GM21367 (cell line): ENCODE results near the gene SMIM35.

Experiments
- ATAC-seq: cut with Tn5 transposase; IDR thresholded peaks from one replicate; pipeline ENCODE4 v1.9.1; 2021; ENCODE audit not compliant: unreplicated experiment

SMIM35 gene

DNA sequence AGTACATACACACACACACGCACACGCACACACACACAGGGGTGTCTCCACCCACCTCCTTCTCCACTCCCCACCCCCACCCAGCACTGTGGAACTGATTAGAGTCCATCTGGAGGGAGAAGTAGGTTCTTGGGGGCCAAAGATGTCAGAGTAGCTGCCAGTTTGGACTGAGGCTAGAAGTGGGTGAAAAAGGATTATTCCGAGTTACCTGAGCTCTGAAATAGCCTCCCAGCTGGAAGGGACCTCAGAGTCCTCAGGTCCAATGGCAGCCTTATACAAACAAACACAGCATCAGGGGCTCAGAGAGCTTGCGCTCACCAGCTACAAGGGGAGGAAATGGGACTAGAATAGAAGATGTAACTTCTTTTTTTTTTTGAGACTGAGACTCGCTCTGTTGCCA, 79.7 kb downstream of the SMIM35 start:
- ATAC-seq: no peak

DNA sequence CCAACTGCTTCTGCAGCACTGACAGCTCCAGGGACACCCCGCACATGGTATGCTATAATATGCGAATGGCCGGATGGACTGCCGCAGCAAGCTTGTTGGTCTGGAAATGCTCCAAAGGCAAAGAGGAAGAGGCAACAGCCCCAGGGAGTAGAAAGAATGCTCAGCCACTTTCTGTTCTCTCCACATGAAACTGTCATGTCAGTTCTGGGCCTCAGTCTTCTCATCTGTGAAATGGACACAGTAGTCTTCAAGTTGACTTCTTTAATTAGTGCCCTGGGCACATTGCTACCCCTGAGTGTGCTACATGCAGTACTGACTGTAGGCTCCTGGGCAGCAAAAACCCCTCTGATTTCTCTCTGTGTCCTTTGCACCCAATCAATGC, 80.6 kb downstream of the SMIM35 start:
- ATAC-seq: no peak

DNA sequence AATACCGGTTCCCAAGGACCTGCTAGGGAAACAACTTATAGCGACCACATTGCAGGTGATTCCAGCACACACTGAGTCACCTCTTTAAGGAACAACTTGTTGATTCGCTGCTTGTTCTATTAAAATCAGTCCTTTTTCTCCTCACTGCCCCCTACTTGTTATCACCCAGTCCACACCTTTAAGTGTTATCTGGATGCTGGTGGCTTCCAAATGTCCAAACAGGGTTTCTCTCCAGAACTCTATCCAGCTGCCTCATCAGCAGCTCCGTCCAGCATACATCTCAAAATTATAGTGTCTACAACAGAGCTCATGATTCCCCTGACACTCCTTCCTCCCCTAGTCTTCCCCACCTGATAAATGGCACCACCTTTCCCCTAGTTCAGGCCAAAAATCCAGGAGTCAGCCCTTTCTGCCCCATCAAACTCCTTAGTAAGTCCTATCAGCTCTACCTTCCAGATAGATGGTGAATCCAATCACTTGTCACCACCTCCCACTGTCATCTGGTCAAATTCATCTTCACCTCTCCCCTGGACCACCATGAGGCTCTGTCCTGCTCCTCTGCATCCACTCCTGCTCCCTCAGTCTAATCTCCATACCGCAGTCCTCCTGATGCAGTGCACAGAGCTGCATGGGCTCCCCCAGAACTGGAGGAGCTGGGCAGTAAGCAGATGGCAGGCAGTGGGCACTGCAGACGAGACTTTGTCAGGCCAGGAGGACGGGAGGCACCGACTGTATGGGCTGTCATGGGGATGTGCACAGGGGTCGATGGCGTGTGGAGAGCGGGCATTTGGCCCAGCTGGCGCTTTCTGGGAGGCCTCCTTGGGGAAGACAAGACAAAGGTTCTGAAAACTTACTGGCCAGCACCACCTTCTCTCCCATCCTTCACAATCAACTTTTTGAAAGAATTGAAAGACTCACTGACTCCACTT, 81.3 kb downstream of the SMIM35 start:
- no peak for ATAC-seq

DNA sequence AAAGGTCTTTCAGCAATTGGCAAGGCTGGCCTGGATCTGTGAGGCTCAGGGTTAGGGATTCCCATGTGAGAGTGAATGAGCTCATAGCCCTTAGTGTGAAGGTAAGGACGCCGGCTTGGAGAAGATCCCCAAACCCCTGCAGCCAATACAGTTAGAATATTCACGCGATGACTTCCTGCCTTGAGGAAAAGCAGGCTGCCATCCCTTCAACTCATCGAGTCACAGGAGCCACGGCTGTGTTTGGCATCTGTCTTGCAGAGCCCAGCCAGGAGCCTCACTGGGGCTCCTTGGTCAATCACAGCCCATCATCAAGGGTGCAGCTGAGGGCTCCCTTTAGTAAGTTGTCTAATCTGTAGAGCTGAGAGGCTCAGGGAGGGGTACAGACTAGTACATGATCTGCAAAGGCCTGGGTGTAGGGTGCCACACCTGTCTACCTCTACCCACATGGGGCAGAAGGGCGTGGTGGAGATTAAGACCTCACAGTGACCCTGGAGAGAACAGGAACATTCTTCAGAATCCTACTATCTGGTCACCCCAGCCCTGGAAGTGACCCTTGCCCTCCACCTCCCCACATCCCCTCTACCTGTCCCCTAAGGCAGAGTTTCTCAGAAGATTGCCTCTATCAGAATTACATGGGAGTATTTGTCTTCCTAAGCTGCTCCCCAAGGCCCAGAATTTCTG, 82.1 kb downstream of the SMIM35 start:
- ATAC-seq: no peak

DNA sequence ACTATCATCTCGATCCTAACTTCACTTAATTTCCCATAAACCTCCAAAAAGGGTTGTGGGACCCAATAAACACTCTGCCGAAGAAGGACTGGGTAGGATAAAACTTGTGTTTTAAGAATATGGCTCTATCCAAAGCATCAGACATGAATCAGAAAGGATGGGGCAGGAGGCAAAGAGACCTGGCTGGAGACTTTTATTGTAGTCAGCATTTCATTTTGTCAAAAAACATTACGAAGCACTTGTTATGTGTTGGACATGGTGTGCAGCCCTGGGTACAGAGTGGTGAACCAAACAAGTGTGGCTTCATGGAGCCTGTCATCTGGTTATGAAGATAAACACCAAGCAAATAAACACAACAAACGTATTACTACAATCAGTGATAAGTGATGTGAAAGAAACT, 83.3 kb downstream of the SMIM35 start:
- ATAC-seq: no peak

DNA sequence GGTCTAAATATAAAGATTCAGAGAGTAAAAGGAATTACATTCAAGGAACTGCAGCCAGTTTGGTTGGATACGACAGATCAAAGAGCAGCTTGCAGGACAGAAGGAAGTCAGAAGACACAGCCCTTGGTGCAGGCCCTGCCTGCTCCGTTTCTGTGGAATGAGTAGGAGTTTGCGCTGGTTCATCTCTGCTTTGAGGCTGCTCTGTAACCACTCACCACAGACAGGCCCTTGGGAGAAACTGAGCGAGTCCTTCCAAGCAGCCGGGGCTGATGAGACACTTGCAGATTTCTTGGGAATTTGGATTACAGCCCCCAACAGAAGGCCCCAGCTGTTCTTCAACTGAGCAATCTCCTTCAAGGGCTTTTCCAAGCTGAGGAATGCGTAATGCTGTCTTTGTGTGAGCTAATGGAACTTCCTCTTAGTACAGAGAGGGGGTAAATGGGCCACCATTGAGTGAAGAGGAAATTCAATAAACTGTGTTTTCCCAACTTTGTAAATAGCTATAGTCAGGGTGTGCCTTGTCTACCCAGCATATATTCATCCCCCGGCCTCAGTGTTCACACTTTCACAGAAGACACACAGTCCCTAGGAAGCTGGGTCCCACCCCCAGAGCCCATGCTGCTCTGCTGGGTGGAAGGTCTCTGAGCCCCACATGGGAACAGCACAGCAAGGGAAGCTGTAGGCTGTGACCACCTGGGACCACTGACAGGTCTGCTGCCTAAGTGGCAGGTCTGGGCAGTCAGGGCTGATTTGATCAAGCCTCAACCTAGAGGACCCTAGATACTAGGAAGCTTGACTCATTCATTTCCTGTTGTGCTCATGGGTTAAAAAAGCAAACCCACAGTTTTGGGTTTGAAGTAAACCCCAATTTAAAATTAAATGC, 84.0 kb downstream of the SMIM35 start:
- no peak for ATAC-seq

DNA sequence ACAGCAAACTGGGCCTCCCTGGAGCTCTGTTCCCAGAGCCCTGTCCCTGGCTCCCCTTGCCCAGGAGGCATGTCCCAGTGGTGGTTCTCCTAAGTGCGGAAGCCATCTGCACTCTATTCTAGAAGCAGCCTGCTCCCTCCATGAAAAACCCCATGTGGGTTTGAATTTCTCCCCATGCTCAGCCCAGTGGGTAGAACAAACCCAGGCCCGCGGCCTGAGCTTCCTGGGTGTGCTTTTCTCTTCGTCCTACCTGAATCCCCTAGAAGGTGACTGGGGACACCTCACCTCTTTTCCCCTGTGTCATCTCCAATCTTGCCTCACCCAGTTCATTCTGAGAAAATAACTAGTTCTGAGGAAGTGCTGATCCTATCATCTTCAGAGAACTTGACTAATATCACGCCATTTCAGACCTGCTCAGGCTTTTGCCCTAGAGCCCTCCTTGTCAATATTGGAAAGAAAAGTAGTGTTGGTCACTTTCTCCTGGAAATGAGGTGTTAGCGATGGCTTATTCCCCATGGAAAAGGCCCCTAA, 84.7 kb downstream of the SMIM35 start:
- no peak for ATAC-seq

DNA sequence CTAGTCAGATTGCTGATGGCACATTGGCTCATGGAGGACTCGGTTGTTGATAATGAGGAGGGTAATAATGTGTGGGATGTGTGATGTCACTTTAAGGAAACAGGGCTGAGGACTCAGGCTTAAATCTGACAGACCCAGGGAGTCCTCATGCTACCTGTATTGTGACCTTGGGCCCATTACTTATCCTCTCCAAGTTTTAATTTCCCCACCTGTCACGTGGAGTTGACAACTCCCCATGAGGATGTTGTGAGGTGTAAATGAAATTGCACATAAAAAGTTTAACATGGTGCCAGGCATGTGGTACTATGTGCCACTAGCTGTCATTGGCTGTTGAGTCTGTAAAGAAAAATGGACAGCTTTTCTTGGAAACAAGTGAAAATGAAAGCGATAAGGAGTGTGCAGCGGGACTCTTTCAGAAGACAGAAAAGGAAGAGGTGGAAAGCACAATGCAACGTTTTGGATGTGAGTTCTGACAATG, 85.2 kb downstream of the SMIM35 start:
- no peak for ATAC-seq

DNA sequence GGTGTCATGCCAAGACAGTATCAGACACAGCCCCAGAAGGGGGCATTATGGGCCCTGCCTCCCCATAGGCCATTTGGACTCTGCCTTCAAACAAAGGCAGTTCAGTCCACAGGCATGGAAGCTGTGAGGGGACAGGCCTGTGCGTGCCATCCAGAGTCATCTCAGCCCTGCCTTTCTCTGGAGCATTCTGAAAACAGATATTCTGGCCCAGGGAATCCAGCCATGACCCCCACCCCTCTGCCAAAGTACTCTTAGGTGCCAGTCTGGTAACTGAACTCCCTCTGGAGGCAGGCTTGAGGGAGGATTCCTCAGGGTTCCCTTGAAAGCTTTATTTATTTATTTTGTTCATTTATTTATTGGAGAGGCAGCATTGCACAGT, 85.9 kb downstream of the SMIM35 start:
- ATAC-seq: no peak

DNA sequence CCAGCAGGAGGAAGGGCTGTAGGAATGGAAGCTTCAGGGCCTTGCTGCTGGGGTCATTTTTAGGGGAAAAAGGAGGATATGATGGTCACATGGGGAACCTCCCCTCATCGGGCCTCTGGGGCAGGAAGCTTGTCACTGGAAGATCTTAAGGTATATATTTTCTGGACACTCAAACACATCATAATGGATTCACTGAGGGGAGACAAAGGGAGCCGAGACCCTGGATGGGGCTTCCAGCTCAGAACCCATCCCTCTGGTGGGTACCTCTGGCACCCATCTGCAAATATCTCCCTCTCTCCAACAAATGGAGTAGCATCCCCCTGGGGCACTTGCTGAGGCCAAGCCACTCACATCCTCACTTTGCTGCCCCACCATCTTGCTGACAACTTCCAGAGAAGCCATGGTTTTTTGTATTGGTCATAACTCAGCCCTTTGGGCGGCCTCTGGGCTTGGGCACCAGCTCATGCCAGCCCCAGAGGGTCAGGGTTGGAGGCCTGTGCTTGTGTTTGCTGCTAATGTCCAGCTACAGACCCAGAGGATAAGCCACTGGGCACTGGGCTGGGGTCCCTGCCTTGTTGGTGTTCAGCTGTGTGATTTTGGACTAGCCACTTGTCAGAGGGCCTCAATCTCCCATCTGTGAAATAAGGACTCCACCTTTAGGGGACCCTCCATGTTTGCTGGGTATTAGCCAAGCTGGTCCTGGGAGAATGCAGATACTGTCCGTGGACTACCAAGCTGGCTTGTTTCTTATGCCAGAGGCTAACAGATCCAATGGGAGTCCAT, 86.5 kb downstream of the SMIM35 start:
- ATAC-seq: no peak

DNA sequence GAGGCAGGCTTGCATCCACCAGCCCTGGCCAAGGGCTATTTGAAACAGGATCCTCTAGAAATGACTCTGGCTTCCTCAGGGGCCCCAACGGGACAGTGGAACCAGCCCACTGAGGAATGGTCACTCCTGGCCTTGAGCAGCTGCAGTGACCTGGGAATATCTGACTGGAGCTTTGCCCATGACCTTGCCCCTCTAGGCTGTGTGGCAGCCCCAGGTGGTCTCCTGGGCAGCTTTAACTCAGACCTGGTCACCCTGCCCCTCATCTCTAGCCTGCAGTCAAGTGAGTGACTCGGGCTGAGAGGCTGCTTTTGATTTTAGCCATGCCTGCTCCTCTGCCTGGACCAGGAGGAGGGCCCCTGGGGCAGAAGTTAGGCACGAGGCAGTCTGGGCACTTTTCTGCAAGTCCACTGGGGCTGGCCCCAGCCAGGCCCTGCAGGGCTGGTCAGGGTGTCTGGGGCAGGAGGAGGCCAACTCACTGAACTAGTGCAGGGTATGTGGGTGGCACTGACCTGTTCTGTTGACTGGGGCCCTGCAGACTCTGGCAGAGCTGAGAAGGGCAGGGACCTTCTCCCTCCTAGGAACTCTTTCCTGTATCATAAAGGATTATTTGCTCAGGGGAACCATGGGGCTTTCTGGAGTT, 87.3 kb downstream of the SMIM35 start:
- ATAC-seq: no peak

DNA sequence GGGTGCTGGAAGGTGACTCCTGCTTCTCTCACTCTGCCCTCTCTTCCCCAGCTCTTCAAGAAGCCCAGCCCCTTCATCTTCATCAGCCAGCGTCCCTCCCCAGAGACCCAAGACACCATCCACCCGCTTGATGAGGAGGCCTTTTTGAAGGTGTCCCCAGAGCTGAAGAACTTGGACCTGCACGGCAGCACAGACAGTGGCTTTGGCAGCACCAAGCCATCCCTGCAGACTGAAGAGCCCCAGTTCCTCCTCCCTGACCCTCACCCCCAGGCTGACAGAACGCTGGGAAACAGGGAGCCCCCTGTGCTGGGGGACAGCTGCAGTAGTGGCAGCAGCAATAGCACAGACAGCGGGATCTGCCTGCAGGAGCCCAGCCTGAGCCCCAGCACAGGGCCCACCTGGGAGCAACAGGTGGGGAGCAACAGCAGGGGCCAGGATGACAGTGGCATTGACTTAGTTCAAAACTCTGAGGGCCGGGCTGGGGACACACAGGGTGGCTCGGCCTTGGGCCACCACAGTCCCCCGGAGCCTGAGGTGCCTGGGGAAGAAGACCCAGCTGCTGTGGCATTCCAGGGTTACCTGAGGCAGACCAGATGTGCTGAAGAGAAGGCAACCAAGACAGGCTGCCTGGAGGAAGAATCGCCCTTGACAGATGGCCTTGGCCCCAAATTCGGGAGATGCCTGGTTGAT, 88.0 kb downstream of the SMIM35 start:
- no peak for ATAC-seq

DNA sequence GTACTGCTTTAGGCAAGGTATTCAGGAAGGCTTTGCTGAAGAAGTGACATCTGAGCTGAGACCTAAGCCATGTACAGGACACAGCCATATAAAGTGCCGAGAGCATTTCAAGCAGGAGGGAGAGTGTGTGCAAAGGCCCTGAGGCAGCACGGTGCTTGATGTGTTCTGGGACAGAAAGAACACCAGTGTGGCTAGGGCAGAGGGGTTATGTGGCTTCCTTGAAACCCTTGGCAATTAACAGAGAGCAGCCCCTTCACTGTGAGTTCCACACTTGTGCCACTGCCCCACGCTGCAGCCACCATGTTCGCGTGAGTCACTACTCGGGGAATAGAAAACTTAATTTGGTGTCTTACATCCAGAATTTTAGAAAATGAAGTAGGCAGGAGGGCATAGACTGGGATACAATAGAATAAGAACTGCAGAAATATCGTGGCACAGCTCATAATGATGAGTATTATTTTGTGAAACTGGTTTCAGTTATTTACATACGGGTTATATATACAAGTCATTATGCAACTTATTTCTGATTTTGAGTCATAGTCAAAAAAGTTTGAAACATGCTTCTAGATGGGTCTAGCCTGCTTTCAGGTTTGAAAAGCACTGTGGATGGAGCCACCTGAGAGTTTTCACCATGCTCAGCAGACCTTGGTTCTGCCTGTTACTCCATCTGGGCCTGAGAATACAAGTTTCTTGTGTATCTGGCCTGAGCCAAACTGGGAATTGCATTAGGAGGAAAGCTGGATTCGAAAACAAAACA, 88.8 kb downstream of the SMIM35 start:
- peak; percentile 52 for ATAC-seq

DNA sequence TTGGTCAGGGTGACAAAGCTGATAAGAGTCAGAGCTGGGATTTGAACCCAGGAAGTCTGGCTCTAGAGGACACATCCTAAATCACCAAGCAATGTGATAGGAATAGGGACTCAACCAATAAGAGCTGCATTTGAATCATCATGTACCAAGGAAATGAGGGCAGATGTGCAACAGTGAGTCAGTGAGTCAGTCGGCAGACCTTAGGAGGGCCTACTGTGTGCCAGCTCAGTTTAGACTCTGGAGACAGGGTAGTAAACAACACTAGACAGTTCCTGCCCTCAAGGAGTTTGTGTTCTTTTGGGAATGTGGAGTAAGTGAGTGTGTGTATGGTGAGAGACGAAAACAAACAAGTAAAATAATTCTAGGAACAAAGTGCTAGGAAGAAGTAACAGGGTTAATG, 89.4 kb downstream of the SMIM35 start:
- no peak for ATAC-seq

DNA sequence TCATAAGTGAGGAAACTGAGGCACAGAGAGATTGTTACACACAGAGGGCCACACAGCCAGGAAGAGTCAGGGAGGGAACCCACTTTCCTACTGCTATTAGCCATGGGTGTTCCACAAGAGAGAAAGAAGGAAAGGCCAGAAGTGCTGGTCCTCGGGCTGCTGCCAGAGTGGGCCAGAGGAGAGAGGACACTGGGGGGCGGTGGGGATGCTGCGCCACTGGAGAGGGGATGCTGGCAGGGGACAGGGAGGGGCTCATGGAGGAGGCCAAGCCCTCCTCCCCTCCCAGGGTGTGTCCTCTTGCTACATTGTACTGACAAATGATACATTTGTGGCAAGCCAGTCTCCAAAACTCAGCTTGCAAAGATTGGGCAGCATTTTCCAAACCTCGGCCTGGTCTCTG, 90.7 kb downstream of the SMIM35 start:
- ATAC-seq: no peak

DNA sequence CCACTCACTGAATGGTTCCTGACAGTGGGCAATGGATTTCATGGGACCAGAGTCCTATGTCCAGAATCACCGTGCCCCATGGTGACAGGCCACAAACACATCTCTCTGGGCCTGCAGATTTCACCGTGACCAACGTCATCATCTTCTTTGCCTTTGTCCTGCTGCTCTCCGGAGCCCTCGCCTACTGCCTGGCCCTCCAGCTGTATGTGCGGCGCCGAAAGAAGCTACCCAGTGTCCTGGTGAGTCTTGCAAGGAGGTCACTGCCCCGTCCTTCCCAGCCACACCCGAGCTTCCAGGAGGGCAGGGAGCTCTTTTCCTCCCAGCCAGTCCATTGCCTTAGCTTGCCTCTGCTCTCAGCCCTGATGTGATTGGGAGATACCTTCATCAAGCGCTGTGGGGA, 91.3 kb downstream of the SMIM35 start:
- no peak for ATAC-seq

DNA sequence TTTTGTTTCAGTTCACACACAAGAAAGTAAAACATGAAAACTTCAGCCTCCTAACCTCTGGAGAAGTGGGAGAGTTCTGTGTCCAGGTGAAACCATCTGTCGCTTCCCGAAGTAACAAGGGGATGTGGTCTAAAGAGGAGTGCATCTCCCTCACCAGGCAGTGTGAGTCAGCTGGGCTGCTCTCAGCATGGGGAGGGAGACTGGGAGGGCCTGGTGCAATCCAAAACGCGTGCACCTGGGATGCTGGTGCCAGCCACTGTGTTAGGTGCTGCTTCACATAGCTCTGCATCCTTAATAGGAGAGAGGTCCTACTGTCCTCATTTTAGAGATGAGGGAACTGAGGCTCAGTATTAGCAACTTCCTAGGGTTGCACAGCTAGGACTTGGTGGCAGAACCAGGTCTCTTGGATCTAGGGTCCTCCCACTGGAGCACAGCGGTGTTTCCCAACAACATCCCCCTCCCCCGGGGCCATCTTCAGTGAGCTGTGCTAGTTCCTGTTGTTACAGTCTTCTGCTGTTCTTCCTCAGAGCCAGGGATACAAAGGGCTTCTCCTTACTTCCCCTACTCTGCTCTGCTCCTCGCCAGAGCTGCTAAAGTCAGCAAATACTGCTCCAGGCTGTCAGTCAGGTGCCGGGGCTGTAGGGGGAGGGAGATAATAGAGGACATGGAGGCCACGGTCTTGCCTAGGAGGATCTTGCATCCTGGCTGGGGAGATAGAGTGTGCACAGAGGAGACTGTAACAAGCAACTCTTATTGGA, 92.6 kb downstream of the SMIM35 start:
- no peak for ATAC-seq

DNA sequence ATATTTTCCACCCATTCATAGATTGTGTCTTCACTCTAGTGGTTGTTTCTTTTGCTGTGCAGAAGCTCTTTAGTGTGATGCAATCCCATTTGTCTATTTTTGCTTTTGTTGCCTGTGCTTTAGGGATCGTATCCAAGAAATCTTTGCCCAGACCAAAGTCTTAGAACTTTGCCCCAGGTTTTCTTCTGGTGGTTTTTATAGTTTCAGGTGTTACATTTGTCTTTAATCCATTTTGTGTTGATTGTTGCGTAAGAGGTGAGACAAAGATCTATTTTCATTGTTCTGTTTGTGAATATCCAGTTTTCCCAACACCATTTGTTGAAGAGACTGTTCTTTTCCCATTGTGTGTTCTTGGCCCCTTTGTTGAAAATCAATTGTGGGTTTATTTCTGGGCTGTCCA, 94.1 kb downstream of the SMIM35 start:
- no peak for ATAC-seq
